Activated T-helper 2 cell treated with anti-CD3 and anti-CD28 coated beads, Interferon-gamma antibody, Interleukin-2, Interleukin-4, amounts not matched to agents 10 μg/mL and 5 μg/mL and 100 μg/mL, durations not matched to agents 14 hours and 24 hours and 36 hours (primary cell): ENCODE data around the gene EFTUD2. TPM values are rescaled to one million over a fixed set of nuclear protein-coding genes. Genes with fewer than 3 reads are reported as not detected.
"Not testable (repeated sequence)": the region's sequence is repeated elsewhere in the genome, so short reads cannot be mapped to it uniquely, and the experiment has no call there.

Experiments
- DNase-seq: peaks from one replicate; pipeline ENCODE4 v3.0.0; 2021; ENCODE audit warnings: low spot score
- H3K27ac Mint-ChIP-seq: one replicate; pipeline ENCODE4 v1.8.0; 2021; ENCODE audit warnings: mixed read lengths
- H3K27me3 Mint-ChIP-seq: one replicate; pipeline ENCODE4 v1.8.0; 2021; ENCODE audit warnings: low read depth, mixed read lengths
- H3K36me3 Mint-ChIP-seq: one replicate; pipeline ENCODE4 v1.8.0; 2021; ENCODE audit warnings: low read depth, mixed read lengths
- H3K4me1 Mint-ChIP-seq: one replicate; pipeline ENCODE4 v1.8.0; 2021; ENCODE audit warnings: low read depth, mixed read lengths
- H3K4me3 Mint-ChIP-seq: one replicate; pipeline ENCODE4 v1.8.0; 2021; ENCODE audit warnings: low read depth, mild to moderate bottlenecking, moderate library complexity, mixed read lengths
- H3K9me3 Mint-ChIP-seq: one replicate; pipeline ENCODE4 v1.8.0; 2021; ENCODE audit warnings: mixed read lengths
- intact Hi-C: fragments of 100-400 bp; cut with micrococcal nuclease; formaldehyde crosslinking; loops from one replicate; pipeline ENCODE4 v1.15.1; 2023
- total RNA-seq: library from RNA; stranded (reverse); gene quantifications from 2 replicates; pipeline ENCODE4 v1.2.3, GENCODE V29; 2022

The EFTUD2 gene
- total RNA-seq, 1 donor from 2014 or later, result 194 TPM

GRCh38 chr17:44808656-44809388 lies 90.4 kb downstream of the EFTUD2 start:
- H3K4me3 Mint-ChIP-seq, H3K27ac Mint-ChIP-seq, H3K4me1 Mint-ChIP-seq, H3K9me3 Mint-ChIP-seq, intact Hi-C loops, H3K27me3 Mint-ChIP-seq, DNase-seq, H3K36me3 Mint-ChIP-seq: not testable (repeated sequence)

- DNase-seq, result no peak
- no peak overlapping the region for H3K27ac Mint-ChIP-seq
- H3K27me3 Mint-ChIP-seq, result peaks cover 5% of the 10 kb centered on the region
- no peaks in the 10 kb centered on the region for H3K4me1 Mint-ChIP-seq
- H3K4me3 Mint-ChIP-seq, result no peak overlapping the region
- intact Hi-C loops, result no loop called here
- H3K9me3 Mint-ChIP-seq, result no peaks in the 10 kb centered on the region
- H3K36me3 Mint-ChIP-seq, result no peaks in the 10 kb centered on the region
Measured at GRCh38 chr17:44808156-44808555, 91.1 kb downstream of the EFTUD2 start.

- H3K27ac Mint-ChIP-seq, result no peak overlapping the region
- H3K36me3 Mint-ChIP-seq, result no peaks in the 10 kb centered on the region
- H3K27me3 Mint-ChIP-seq, result peaks cover 6% of the 10 kb centered on the region
- intact Hi-C loops, result no loop called here
- no peaks in the 10 kb centered on the region for H3K4me1 Mint-ChIP-seq
- no peak for DNase-seq
- H3K4me3 Mint-ChIP-seq, result no peak overlapping the region
- H3K9me3 Mint-ChIP-seq, result no peaks in the 10 kb centered on the region
Measured at GRCh38 chr17:44807817-44808155, 91.5 kb downstream of the EFTUD2 start.

DNA sequence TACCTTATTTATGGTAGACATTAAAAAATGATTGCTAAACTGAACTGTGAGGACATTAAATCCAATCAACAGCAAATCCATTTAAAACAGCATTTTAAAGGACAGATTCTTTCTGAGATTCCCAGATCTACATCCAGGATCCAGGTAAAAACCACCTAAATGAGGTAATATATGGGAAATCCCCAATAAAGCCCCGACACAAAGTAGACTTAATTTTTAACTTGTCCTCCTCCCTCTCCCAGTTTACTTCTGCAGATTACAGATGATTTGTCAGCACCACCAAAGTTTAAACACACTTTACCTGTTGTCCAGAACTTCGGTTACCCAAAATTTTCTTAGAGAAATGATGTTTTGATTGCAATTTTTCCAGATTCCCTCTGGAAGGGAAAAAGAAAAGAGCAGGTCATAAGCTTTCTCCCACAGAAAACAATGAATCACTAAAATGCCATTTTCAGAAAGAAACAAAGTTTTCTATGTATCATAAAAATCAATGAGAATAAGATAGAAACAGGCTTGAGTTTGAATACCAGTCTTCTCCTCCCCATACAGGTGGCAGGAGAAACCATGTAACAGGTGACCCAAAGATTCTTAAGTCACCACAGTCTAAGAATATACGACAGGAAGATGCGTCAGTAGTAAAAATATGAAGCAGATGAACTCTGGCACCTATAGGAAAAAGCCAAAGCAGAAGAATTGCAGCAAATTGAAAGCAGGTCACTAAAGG lies 92.0 kb downstream of the EFTUD2 start:
- DNase-seq, result no peak
- Mint-ChIP-seq H3K4me3 (no peak overlapping the region), H3K36me3 (no peaks in the 10 kb centered on the region), H3K4me1 (no peaks in the 10 kb centered on the region), H3K27me3 (peaks cover 6% of the 10 kb centered on the region), H3K9me3 (no peaks in the 10 kb centered on the region), H3K27ac (no peak overlapping the region)
- intact Hi-C loops, result no loop called here

DNA sequence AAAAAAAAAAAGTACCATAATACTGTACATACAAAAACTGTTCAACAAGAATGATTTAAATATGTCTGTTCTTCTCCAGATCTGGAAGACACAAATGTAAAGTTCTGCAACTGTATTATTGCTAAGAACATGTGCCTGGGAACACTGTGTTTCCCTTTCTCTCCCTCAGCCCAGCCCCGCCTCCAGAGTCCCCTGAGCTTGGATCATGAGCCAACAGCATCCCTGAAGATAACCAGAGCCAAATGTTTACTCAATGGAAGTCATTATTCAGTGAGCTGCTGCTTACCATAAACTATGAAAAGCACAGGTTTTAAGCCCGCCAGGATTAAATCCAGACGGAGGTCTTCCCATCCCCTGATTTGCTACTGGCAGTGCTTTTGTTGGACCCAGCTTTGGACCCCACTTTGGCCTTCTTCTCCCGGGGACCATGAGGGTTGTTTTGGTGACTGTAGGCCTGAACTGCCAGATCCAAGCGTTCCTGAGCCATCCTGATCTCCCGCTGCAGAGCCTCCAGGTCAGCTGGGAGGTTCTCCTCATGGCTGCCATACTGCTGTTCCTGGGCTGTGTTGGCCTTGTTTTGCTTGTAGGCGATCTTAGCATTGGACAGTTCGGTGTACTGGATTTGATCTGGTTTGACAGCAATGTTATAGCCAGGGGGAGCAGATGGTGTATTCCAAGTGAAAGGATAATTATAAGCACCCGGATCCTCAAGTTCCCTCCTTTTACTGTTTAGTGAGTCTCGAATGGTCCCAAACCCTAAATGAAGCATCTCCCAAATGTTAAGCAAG lies 94.7 kb downstream of the EFTUD2 start:
- H3K4me1 Mint-ChIP-seq, result no peaks in the 10 kb centered on the region
- H3K4me3 Mint-ChIP-seq, result no peak overlapping the region
- H3K9me3 Mint-ChIP-seq, result no peaks in the 10 kb centered on the region
- H3K27me3 Mint-ChIP-seq, result peaks cover 9% of the 10 kb centered on the region
- no peak for DNase-seq
- intact Hi-C loops, result no loop called here
- H3K27ac Mint-ChIP-seq, result no peak overlapping the region
- H3K36me3 Mint-ChIP-seq, result no peaks in the 10 kb centered on the region

DNA sequence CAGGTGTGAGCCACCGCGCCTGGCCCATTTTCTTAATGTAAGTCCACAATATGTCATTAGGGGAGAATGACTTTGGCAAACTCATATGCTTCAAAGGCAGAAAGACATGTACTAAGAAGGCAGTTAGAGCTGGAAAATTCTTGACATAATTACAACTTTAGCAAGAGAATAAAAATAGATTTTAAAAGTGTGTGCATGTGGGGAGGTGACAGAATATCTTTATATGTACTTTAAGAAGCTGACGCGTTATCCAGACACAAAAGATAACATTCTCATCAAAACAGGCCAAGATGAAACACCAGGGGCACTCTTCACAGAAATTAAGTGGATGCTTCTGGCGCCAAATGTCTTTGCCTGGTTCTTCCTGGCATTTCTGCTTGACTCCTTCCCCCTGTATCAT lies 97.4 kb downstream of the EFTUD2 start:
- Mint-ChIP-seq H3K4me3 (no peak overlapping the region), H3K4me1 (peaks cover 8% of the 10 kb centered on the region), H3K27ac (no peak overlapping the region), H3K27me3 (peaks cover 5% of the 10 kb centered on the region), H3K9me3 (no peaks in the 10 kb centered on the region), H3K36me3 (no peaks in the 10 kb centered on the region)
- DNase-seq, result no peak
- intact Hi-C loops, result no loop called here

Other genes with a start within 250 kb of the EFTUD2 start
- gene MEIOC, start 243.0 kb downstream of the EFTUD2 start, total RNA-seq, result 0.37 and 1.3 TPM in 2 replicates
- gene CCDC43, start 209.7 kb downstream of the EFTUD2 start, total RNA-seq, result 39.7 and 40.9 TPM in 2 replicates
- gene DBF4B, start 190.8 kb downstream of the EFTUD2 start, total RNA-seq, result 22.8 and 24.4 TPM in 2 replicates
- gene ADAM11, start 140.5 kb downstream of the EFTUD2 start, total RNA-seq, result 0.09 and 0.14 TPM in 2 replicates
- gene GJC1, start 69.2 kb downstream of the EFTUD2 start, total RNA-seq, result 8.2 and 9.4 TPM in 2 replicates
- not detected in 2 replicates for gene HIGD1B, start 51.6 kb downstream of the EFTUD2 start, total RNA-seq
- gene GFAP, start 16.1 kb upstream of the EFTUD2 start, total RNA-seq, result 0.34 TPM in 1 of 2 replicates, not detected in the other
- gene KIF18B, start 48.3 kb upstream of the EFTUD2 start, total RNA-seq, result 46.7 and 47.1 TPM in 2 replicates
- gene C1QL1, start 68.9 kb upstream of the EFTUD2 start, total RNA-seq, result 0.41 and 0.48 TPM in 2 replicates
- 30.0 and 31.0 TPM in 2 replicates for gene DCAKD, start 152.2 kb upstream of the EFTUD2 start, total RNA-seq
- 165 and 173 TPM in 2 replicates for gene NMT1, start 161.9 kb upstream of the EFTUD2 start, total RNA-seq
- 4.0 and 4.4 TPM in 2 replicates for gene PLCD3, start 233.1 kb upstream of the EFTUD2 start, total RNA-seq
- gene ACBD4, start 236.2 kb upstream of the EFTUD2 start, total RNA-seq, result 12.8 and 15.9 TPM in 2 replicates
- gene HEXIM1, start 249.0 kb upstream of the EFTUD2 start, total RNA-seq, result 46.4 and 48.1 TPM in 2 replicates